Mammary epithelial cell (primary cell): ENCODE measurements around the gene RBMS3.

Experiments used
- EZH2 ChIP-seq: IDR thresholded peaks from 2 replicates; pipeline ENCODE4 v1.6.1; 2012; ENCODE audit warnings: low read length, inconsistent platforms, borderline replicate concordance
- TF ChIP-seq, protein P1 (sequence below), 2 donors: IDR thresholded peaks in 1 of 2; conservative IDR thresholded peaks in 1 of 2; 2 replicates each; pipeline ENCODE4 v1.5.1; 2011 to 2012; ENCODE audit warnings: inconsistent platforms in 2 of 2, low read length in 2 of 2, mild to moderate bottlenecking in 2 of 2, control low read depth in 1 of 2, low read depth in 1 of 2; ENCODE audit not compliant: insufficient read depth in 1 of 2; ENCODE audit errors: extremely low read depth in 1 of 2

DNA sequence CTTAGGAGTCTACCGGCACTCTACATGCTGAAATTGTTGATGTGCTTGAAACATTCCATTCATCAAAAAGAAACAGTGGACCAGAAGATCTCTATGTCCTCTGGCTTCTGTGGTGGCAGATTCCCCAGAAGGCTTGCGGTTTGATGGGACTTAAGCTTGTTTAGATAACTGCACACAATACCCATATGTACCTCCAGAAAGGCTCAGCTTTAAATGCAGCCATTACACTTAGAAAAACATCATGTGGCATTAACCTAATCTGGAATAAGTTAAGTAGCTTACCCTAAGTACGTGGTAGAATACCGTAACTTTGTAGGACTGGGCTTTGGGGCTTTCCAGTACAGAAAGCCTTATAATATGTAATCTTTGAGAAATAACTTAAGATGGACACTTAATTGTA is 187.3 kb downstream of the RBMS3 start:
- no peak for TF ChIP-seq EZH2
- TF ChIP-seq, protein P1, sequence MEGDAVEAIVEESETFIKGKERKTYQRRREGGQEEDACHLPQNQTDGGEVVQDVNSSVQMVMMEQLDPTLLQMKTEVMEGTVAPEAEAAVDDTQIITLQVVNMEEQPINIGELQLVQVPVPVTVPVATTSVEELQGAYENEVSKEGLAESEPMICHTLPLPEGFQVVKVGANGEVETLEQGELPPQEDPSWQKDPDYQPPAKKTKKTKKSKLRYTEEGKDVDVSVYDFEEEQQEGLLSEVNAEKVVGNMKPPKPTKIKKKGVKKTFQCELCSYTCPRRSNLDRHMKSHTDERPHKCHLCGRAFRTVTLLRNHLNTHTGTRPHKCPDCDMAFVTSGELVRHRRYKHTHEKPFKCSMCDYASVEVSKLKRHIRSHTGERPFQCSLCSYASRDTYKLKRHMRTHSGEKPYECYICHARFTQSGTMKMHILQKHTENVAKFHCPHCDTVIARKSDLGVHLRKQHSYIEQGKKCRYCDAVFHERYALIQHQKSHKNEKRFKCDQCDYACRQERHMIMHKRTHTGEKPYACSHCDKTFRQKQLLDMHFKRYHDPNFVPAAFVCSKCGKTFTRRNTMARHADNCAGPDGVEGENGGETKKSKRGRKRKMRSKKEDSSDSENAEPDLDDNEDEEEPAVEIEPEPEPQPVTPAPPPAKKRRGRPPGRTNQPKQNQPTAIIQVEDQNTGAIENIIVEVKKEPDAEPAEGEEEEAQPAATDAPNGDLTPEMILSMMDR (conservative IDR thresholded peaks at IDR 0.05 in 1 of 2, IDR thresholded peaks at IDR 0.05 in 1 of 2; ENCODE audit: extremely low read depth in 1 of 2, insufficient read depth in 1 of 2, low read depth in 1 of 2, low read length in 2 of 2), result no peak
